Natural killer cell (primary cell): ENCODE data around the gene ROBO1. TPM values are rescaled to one million over a fixed set of nuclear protein-coding genes. Genes with fewer than 3 reads are reported as not detected.

Experiments used
- ATAC-seq, 3 donors: fragments of 150-1000 bp in 2 of 3; fragments of 200-7000 bp in 1 of 3; cut with Tn5 transposase; 1 replicate in 1 of 3; 2 replicates in 2 of 3; pipeline ENCODE4 v1.10.0; 2021; ENCODE audit warnings: mild to moderate bottlenecking in 2 of 3, moderate library complexity in 2 of 3
- DNase-seq, 2 donors: peaks; one replicate each; pipeline versions ENCODE4 v3.0.0 to v3.0.0-alpha.2; 2013 to 2021; ENCODE audit warnings: mixed read lengths in 1 of 2
- H3K27ac ChIP-seq: one replicate; pipeline ENCODE4 v1.5.1; 2013; ENCODE audit warnings: mild to moderate bottlenecking, low read length
- H3K27me3 ChIP-seq: one replicate; pipeline ENCODE4 v1.6.1; 2013; ENCODE audit warnings: low read length; ENCODE audit not compliant: control insufficient read depth, insufficient read depth
- H3K36me3 ChIP-seq: one replicate; pipeline ENCODE4 v1.6.1; 2013; ENCODE audit warnings: low read length; ENCODE audit not compliant: control insufficient read depth, insufficient read depth
- H3K4me1 ChIP-seq: one replicate; pipeline ENCODE4 v1.6.1; 2013; ENCODE audit warnings: low read length; ENCODE audit not compliant: control insufficient read depth, insufficient read depth
- H3K4me3 ChIP-seq: one replicate; pipeline ENCODE4 v1.5.1; 2013; ENCODE audit warnings: low read length
- H3K9me3 ChIP-seq: one replicate; pipeline ENCODE4 v1.6.1; 2013; ENCODE audit warnings: low read length; ENCODE audit not compliant: control insufficient read depth, insufficient read depth
- H3K27ac Mint-ChIP-seq, 2 donors: one replicate each; pipeline ENCODE4 v1.8.0; 2022; ENCODE audit warnings: mild to moderate bottlenecking in 2 of 2, mixed read lengths in 2 of 2, moderate library complexity in 1 of 2
- H3K27me3 Mint-ChIP-seq, 2 donors: one replicate each; pipeline ENCODE4 v1.8.0; 2022; ENCODE audit warnings: low read depth in 2 of 2, mixed read lengths in 2 of 2
- H3K36me3 Mint-ChIP-seq: one replicate; pipeline ENCODE4 v1.8.0; 2022; ENCODE audit warnings: mixed read lengths
- H3K4me1 Mint-ChIP-seq, 2 donors: one replicate each; pipeline ENCODE4 v1.8.0; 2022; ENCODE audit warnings: mixed read lengths in 2 of 2
- H3K4me3 Mint-ChIP-seq: one replicate; pipeline ENCODE4 v1.8.0; 2022; ENCODE audit warnings: mild to moderate bottlenecking, moderate library complexity, mixed read lengths
- H3K9me3 Mint-ChIP-seq, 2 donors: one replicate each; pipeline ENCODE4 v1.8.0; 2022; ENCODE audit warnings: mixed read lengths in 2 of 2
- WGBS: methylation state at CpG from one replicate; pipeline ENCODE4 v1.1.7; 2013; ENCODE audit warnings: missing lambda C conversion rate; ENCODE audit not compliant: insufficient coverage; 5-methylcytosine and 5-hydroxymethylcytosine counted together
- intact Hi-C: fragments of 100-400 bp; cut with micrococcal nuclease; formaldehyde crosslinking; loops from one replicate; pipeline ENCODE4 v1.14.2; 2022
- total RNA-seq, 4 donors: library from RNA; stranded (reverse); fragments of 120-200 nt in 1 of 4; gene quantifications; one replicate each; pipeline versions ENCODE4 v1.2.3 to v1.2.4, GENCODE V29; 2013 to 2022
- TF ChIP-seq, protein P1 (sequence below): fragments of 200-600 bp; IDR thresholded peaks from one replicate; pipeline ENCODE4 v1.8.0; 2022; ENCODE audit warnings: antibody characterized with exemption

ROBO1 gene
- total RNA-seq, 3 donors from 2014 or later (not counting 1 experiment from before 2014, with no cell fraction given) = 0.07 TPM; not detected in 2

DNA sequence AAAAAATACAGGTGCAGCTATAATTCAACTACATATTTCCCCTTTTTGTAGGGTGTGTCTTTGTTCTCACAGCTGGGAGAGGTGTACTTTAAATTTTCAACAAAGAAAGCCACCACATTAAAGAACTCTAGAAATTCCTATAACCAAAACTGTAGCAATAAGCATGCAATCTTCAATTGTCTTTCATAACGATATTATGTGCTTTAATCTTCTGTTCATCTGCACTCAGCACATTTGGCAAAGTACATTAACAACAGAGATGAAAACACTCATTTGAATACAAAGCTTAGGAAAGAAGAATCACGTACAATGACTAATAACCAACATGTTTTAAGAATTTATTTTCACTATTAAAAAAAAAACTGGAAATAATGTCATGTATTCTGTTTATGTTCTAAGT is 1025.8 kb downstream of the ROBO1 start:
- H3K27ac ChIP-seq = no peak overlapping the region
- no peaks in the 10 kb centered on the region for H3K9me3 ChIP-seq
- Mint-ChIP-seq H3K4me1 (no peaks in the 10 kb centered on the region), H3K4me3 (no peak overlapping the region), H3K36me3 (peaks cover 6% of the 10 kb centered on the region), H3K9me3 (peaks cover 15 to 22% of the 10 kb centered on the region in 2 donors), H3K27ac (no peak overlapping the region), H3K27me3 (no peaks in the 10 kb centered on the region)
- H3K27me3 ChIP-seq = no peaks in the 10 kb centered on the region
- no peak overlapping the region for H3K4me3 ChIP-seq
- H3K4me1 ChIP-seq = no peaks in the 10 kb centered on the region
- H3K36me3 ChIP-seq = no peaks in the 10 kb centered on the region
- DNase-seq = no peak
- intact Hi-C loops = no loop called here
- 68% methylated on average over 1 of the region's 2 CpGs for WGBS
- ATAC-seq = no peak
- TF ChIP-seq, protein P1, sequence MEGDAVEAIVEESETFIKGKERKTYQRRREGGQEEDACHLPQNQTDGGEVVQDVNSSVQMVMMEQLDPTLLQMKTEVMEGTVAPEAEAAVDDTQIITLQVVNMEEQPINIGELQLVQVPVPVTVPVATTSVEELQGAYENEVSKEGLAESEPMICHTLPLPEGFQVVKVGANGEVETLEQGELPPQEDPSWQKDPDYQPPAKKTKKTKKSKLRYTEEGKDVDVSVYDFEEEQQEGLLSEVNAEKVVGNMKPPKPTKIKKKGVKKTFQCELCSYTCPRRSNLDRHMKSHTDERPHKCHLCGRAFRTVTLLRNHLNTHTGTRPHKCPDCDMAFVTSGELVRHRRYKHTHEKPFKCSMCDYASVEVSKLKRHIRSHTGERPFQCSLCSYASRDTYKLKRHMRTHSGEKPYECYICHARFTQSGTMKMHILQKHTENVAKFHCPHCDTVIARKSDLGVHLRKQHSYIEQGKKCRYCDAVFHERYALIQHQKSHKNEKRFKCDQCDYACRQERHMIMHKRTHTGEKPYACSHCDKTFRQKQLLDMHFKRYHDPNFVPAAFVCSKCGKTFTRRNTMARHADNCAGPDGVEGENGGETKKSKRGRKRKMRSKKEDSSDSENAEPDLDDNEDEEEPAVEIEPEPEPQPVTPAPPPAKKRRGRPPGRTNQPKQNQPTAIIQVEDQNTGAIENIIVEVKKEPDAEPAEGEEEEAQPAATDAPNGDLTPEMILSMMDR = no peak

DNA sequence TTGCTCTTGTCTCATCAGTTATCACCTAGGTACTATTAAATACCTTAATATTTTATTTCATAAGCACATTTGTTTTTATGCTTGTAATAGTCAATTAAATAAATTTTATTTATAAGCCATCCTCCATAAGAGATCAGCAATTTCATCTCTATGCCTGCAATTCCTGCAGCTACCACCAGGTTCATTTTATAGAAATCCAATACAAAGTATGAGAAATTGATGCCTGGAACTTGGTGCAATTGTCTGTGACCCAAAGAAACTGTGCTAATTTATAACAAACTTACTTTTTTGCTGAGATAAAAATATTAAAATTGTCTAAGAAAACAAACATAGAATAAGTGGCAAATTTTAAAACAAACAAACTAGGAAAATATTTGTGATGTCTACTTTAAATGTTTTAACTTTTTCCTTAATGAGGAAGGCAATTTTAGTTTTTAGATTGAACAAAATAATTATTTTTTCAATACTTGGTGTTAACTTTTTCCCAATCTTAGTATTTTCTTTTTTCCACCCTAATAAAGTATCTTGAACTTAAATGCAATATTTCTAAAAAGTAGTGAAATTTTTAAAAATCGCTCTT is 1026.6 kb downstream of the ROBO1 start:
- Mint-ChIP-seq H3K36me3 (peaks cover 6% of the 10 kb centered on the region), H3K4me1 (no peaks in the 10 kb centered on the region), H3K4me3 (no peak overlapping the region), H3K9me3 (peaks cover 16 to 22% of the 10 kb centered on the region in 2 donors), H3K27ac (no peak overlapping the region), H3K27me3 (no peaks in the 10 kb centered on the region)
- Histone ChIP-seq H3K4me1 (no peaks in the 10 kb centered on the region), H3K36me3 (no peaks in the 10 kb centered on the region), H3K4me3 (no peak overlapping the region), H3K9me3 (no peaks in the 10 kb centered on the region), H3K27me3 (no peaks in the 10 kb centered on the region), H3K27ac (no peak overlapping the region)
- TF ChIP-seq, protein P1 = no peak
- intact Hi-C loops = no loop called here
- no peak for ATAC-seq
- no CpG with 5 or more reads among the region's 1 CpG for WGBS
- no peak for DNase-seq

DNA sequence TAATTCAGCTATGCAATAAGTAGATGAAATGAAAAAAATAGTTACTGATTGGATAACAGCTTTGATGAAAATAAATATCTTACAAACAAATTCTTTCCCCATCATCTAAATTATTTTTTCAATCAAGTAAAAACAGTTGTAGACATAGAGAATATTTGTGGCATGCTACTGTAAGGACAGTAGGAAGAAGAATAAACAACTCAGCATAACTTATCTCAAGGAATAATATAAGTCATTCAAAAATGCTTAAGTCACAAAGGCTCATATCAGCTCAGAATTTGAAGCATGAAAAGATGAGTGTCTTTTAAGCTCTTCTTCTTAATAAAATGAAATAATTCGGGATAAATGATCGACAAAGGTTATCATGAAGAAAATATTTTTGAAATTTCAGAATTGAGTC is 1029.0 kb downstream of the ROBO1 start:
- no CpG with 5 or more reads among the region's 2 CpGs for WGBS
- intact Hi-C loops = no loop called here

More for the DNA sequence above, 1029.0 kb downstream of the ROBO1 start:
- TF ChIP-seq, protein P1 = no peak
- Histone ChIP-seq H3K4me3 (no peak overlapping the region), H3K36me3 (no peaks in the 10 kb centered on the region), H3K9me3 (peaks cover 2% of the 10 kb centered on the region), H3K4me1 (no peaks in the 10 kb centered on the region), H3K27ac (no peak overlapping the region), H3K27me3 (no peaks in the 10 kb centered on the region)
- DNase-seq (no peak), ATAC-seq (no peak)
- Mint-ChIP-seq H3K36me3 (no peaks in the 10 kb centered on the region), H3K27ac (no peak overlapping the region), H3K27me3 (no peaks in the 10 kb centered on the region), H3K4me1 (no peaks in the 10 kb centered on the region), H3K9me3 (peaks cover 8 to 12% of the 10 kb centered on the region in 2 donors), H3K4me3 (no peak overlapping the region)
